Activated naive CD4-positive, alpha-beta T cell (primary cell): ENCODE results near the gene EVPLL.
"Not testable (repeated sequence)": the region's sequence is repeated elsewhere in the genome, so short reads cannot be mapped to it uniquely, and the experiment has no call there.

Experiments used
- DNase-seq, 4 experiments: peaks; one replicate each; lab custom pipeline; 2025; lab: John Stamatoyannopoulos, UW

The EVPLL gene

DNA sequence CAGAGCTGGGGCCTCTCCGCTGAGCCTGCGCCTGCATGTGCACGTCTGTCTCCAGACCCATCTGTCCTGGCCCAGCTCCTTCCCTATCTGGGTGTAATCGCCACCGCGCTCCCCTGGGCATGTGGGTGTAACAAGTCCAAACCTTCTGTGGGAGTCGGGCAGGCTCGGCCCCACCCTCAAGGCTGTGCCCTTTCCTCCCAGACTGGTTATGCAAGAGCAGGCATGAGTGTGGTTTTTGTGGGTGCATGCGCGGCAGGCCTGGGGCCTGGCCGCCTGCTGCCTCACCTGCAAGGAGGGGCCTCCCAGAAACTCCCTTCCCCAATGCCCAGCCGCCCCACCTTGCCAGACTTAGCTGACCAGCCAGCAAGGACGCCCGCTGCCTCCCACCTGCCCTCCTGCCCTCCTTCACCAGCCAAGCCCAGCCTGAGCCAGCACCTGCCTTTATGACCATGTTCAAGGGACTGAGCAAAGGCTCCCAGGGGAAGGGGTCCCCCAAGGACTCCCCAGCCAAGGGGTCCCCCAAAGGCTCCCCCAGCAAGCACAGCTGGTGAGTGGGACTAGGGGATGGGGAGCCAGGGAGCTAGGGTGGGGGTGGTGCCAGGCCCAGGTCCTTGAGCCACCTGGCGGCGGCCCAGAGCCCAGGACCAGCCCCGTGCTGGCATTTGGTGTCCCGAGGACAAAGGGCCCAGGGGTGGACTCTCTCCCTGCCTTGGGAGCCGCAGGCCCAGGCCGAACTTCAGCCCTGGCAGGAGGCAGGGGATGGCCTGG is at the start of gene EVPLL:
TSS of gene EVPLL (plus strand) at position 342 of the 768 bp plus-strand sequence. CDS start 3,160 bp downstream, outside the sequence.
- DNase-seq = no peak

DNA sequence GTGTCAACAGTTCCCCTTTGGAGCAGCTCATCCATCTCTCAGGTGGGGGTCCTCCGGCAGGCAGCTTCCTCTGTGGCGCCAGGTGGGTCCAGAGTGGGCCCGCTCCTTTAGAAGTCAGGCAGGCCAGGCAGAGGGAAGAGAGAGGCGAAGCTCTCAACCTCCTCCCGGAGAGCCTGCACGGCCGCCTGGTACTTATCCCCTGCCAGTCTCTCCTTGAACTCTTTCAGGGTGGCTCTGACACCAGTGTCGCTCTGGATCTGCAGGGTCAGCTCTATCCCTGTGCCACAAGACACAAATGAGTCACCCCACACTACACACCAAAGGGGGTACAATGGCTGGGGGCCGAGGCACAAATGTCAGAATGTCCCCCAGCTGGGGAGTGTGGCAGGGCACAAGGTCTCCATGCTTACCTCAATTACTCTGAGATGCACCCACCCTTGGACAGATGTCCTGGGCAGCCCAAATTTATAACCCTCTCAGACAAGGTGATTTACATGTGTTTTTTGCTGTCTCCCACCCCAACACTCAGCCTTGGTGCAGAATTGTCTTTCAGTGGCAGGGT is 48.9 kb upstream of the EVPLL start:
- no peak for DNase-seq

GRCh38 chr17:18331879-18332278 is 45.7 kb upstream of the EVPLL start:
- DNase-seq = peak in 1 of 4 experiments; percentile 9

DNA sequence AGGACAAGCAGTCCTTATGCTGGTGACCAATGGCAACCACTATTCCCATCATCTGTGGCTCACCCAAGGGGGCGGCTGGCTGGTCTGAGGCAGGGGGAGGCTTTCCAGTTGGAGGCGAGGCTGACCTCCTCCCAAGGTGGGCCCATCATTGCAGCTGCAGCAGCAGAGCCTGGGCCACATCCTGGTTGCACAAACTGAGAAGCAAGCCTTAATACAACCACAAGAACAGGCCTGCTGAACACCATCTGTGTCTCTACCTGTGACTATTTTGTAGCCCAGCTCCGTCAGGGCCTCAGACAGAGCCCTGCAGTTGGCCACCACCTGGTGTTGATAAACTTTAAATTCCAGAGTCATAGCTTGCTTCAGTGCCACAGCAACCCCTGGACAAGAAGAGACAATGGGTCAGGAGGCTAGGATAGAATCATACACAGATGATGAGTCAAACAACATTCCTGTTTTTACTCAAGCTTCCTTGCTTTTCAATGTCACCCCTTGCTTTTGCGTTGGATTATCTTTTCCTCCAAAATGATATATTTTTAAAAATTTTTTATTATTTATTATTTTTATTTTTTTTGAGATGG is 44.6 kb upstream of the EVPLL start:
- DNase-seq = no peak

DNA sequence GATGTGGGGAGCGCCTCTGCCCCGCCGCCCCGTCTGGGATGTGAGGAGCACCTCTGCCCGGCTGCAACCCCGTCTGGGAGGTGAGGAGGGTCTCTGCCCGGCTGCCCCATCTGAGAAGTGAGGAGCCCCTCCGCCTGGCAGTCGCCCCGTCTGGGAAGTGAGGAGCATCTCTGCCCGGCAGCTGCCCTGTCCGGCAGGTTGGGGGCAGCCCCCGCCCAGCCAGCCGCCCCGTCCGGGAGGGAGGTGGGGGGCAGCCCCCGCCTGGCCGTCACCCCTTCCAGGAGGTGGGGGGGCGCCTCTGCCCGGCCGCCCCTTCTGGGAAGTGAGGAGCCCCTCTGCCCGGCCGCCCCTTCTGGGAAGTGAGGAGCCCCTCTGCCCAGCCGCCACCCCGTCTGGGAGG is 39.4 kb upstream of the EVPLL start:
- DNase-seq = not testable (repeated sequence)

DNA sequence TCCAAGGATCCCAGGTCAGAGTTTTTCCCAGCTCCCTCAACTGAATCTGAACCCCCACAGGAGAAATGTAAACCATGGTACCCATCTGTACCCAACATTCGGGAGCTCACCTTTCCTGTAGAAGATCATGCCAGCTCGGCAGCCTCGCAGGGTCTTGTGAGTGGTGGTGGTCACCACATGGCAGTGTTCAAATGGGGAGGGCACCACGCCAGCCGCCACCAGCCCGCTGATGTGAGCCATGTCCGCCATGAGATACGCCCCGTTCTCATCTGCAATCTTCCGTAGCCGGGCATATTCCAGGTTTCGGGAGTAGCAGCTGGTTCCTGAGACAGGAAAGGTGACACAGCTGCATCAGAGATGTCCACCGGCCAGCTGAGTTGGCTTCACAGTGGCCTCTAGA is 37.6 kb upstream of the EVPLL start:
- DNase-seq = no peak

GRCh38 chr17:18344021-18344420 is 33.6 kb upstream of the EVPLL start:
- no peak for DNase-seq

GRCh38 chr17:18353541-18353940 is 24.0 kb upstream of the EVPLL start:
- DNase-seq = no peak

DNA sequence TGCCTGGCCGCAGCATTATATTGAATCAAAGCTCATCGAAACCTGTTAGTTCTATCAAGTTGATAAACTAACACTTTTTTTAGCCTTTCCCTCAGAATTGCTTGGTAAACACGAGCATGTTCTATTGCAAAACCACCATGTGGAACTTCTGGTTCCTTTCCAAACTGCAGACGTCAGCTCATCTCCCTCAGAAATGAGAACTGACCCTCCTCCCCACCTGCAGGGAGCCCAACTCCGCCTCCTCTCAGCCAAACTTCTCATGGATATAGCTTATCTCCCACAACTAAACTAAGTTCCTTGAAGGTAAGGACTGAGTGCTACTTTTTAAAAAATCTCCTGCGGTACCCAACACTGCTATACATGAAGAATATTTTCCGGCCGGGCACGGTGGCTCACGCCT is 21.0 kb upstream of the EVPLL start:
- DNase-seq = no peak

DNA sequence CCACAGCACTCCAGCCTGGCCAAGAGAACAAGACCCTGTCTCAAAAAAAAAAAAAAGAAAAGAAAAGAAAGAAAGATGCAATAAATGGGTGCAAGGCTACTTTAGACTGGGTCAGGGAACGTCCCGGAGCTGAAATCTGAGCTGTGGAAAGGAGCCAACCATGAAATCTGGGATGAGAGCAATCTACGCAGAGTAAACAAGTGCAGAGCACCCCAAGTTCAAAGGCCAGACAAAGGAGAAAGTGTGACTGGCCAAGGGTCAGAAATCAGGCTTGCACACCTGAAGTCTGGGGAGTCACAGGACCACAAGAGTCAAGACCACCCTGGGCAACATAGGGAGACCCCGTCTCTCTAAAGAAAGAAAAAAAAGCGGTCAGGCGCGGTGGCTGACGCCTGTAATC is 17.1 kb upstream of the EVPLL start:
- DNase-seq = no peak

- no peak for DNase-seq
Measured at GRCh38 chr17:18361837-18362697, 15.5 kb upstream of the EVPLL start.

GRCh38 chr17:18362698-18363100 is 14.9 kb upstream of the EVPLL start:
- DNase-seq = no peak

DNA sequence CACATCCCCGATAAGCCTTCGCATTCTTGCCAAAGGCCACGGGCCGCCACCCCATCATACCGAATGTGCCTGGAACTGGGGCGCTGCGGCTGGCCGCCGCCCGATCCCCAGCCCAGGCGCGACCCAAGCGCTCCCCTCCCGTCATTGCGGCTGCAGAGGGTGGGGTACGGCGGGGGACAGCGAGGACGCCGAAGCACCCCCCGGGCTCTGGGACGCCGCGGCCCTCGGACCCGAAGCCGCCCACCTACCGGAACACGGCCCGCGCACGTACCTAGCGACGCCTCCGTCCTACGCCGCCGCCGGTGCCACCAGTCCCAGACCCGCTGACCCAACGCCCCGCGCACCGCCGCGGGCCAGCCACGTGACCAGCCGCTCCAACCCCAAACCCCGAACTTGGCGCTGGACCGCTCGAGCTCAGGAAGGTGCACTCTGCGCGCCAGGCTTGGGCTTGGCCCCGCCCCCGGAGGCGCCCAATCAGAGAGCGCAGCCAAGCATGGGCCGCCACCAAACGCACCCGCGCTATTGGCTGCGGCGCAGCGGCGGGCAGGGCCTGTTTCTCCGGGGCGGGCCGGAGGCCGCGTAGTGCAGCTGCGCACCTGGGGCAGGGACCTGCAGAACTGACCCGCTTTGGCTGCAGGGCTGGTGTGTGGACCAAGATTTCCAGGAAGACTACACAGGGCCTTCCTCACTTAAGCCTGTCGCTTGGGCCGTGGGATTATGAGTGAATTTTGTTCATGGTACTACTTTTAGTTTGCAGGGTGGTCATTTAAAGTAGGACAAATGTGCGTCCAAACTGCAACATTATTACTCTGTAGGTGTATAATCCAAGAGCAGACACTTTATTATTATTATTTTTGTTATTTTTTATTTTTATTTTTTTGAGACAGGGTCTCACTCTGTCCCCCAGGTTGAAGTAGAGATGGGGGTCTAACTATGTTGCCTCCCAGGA is 14.2 kb upstream of the EVPLL start, which contains the start of gene SHMT1:
TSS of gene SHMT1 (minus strand) at position 450 of the 949 bp plus-strand sequence. CDS start 7,569 bp downstream, outside the sequence.
- DNase-seq = peak; percentile 71 to 90 (median 80)

- no peak for DNase-seq
Measured at GRCh38 chr17:18364166-18364565, 13.4 kb upstream of the EVPLL start.

DNA sequence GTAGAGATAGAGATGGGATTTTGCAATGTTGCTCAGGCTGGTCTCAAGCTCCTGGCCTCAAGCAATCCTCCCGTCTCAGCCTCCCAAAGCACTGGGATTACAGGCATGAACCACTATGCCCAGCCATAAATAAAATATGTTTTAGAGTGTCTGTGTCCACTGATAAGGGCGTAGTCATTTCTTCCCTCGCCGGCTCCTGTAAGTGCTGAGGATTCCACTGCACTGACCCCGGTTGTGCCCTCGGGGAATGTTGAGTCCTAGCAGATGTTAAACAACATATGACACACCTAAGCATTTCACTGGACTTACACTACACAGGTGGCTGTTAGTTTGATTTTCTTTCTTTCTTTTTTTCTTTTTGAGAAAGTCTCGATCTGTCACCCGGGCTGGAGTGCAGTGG is 8.6 kb upstream of the EVPLL start:
- no peak for DNase-seq

- no peak for DNase-seq
Measured at GRCh38 chr17:18370761-18371160, 6.8 kb upstream of the EVPLL start.

GRCh38 chr17:18371455-18371854 is 6.1 kb upstream of the EVPLL start:
- DNase-seq = no peak

DNA sequence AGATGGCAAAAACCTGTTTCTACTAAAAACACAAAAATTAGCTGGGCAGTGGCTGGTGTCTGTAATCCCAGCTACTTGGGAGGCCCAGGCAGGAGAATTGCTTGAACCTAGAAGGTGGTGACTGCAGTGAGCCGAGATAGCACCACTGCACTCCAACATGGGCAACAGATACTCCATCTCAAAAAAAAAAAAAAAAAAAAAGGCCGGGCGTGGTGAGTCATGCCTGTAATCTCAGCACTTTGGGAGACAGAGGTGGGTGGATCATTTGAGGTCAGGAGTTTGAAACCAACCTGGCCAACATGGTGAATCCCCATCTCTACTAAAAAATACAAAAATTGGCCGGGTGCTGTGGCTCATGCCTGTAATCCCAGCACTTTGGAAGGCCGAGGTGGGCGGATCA is 4.4 kb upstream of the EVPLL start:
- not testable (repeated sequence) for DNase-seq

DNA sequence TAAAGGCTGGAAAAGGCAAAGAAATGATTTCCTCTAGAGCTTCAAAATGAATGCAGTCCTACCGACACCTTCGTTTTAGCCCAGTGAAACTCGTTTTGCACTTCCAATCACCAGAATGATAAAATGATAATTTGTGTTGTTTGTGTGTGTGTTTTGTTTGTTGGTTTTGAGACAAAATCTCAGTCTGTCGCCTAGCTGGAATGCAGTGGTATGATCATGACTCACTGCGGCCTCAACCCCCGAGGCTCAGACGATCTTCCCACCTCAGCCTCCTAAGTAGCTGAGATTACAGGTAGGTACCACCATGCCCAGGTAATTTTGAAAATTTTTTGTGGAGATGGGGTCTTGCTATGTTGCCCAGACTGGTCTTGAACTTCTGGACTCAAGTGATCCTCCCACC is 3.4 kb upstream of the EVPLL start:
- DNase-seq = no peak

- no peak for DNase-seq
Measured at GRCh38 chr17:18378205-18378505, 577 bp downstream of the EVPLL start.

GRCh38 chr17:18378614-18379013 is 1.0 kb downstream of the EVPLL start:
- not testable (repeated sequence) for DNase-seq
